H9 (cell line): ENCODE data around the gene PIK3C3. TPM values are rescaled to one million over a fixed set of nuclear protein-coding genes. Genes with fewer than 3 reads are reported as not detected.

Experiments
- DNase-seq: peaks from one replicate; pipeline ENCODE4 v3.0.0-alpha.2; 2017
- H2AFZ ChIP-seq: one replicate; pipeline ENCODE4 v1.6.1; 2013; ENCODE audit warnings: mild to moderate bottlenecking, low read length, control low read depth, moderate library complexity
- H2AK5ac ChIP-seq: 2 replicates; pipeline ENCODE4 v1.6.1; 2013; ENCODE audit warnings: low read length, control low read depth, mixed read lengths; ENCODE audit not compliant: insufficient read length
- H2BK120ac ChIP-seq: one replicate; pipeline ENCODE4 v1.6.1; 2013; ENCODE audit warnings: low read depth, mild to moderate bottlenecking, low read length, control low read depth, inconsistent platforms; ENCODE audit not compliant: poor library complexity, severe bottlenecking
- H2BK12ac ChIP-seq: 2 replicates; pipeline ENCODE4 v1.6.1; 2013; ENCODE audit warnings: low read length, control low read depth, mixed read lengths, low read depth; ENCODE audit not compliant: insufficient read length
- H2BK15ac ChIP-seq: 2 replicates; pipeline ENCODE4 v1.6.1; 2013; ENCODE audit warnings: low read depth, low read length, control low read depth
- H2BK20ac ChIP-seq: one replicate; pipeline ENCODE4 v1.6.1; 2013; ENCODE audit warnings: low read depth, mild to moderate bottlenecking, low read length, control low read depth, inconsistent platforms; ENCODE audit not compliant: poor library complexity, severe bottlenecking
- H2BK5ac ChIP-seq: 2 replicates; pipeline ENCODE4 v1.6.1; 2013; ENCODE audit warnings: low read length, control low read depth, mixed read lengths; ENCODE audit not compliant: insufficient read length
- H3K14ac ChIP-seq: 2 replicates; pipeline ENCODE4 v1.6.1; 2013; ENCODE audit warnings: low read length, control low read depth; ENCODE audit not compliant: insufficient read depth
- H3K18ac ChIP-seq: 2 replicates; pipeline ENCODE4 v1.6.1; 2013; ENCODE audit warnings: low read depth, mild to moderate bottlenecking, mixed read lengths, low read length, control low read depth; ENCODE audit not compliant: insufficient read length
- H3K23ac ChIP-seq: 2 replicates; pipeline ENCODE4 v1.6.1; 2013; ENCODE audit warnings: low read length, control low read depth, mixed read lengths, low read depth; ENCODE audit not compliant: insufficient read length
- H3K23me2 ChIP-seq: 2 replicates; pipeline ENCODE4 v1.6.1; 2013; ENCODE audit warnings: low read depth, mild to moderate bottlenecking, mixed read lengths, low read length, control low read depth; ENCODE audit not compliant: insufficient read length, poor library complexity, severe bottlenecking
- H3K27ac ChIP-seq: 2 replicates; pipeline ENCODE4 v1.5.1; 2013; ENCODE audit warnings: low read length, control low read depth, mixed read lengths, low read depth; ENCODE audit not compliant: insufficient read length
- H3K27me3 ChIP-seq: 2 replicates; pipeline ENCODE4 v1.6.1; 2013; ENCODE audit warnings: low read length, control low read depth, inconsistent platforms; ENCODE audit not compliant: insufficient read depth
- H3K4ac ChIP-seq: 2 replicates; pipeline ENCODE4 v1.6.1; 2013; ENCODE audit warnings: low read depth, mild to moderate bottlenecking, control low read depth, inconsistent platforms, low read length, moderate library complexity
- H3K4me1 ChIP-seq: 2 replicates; pipeline ENCODE4 v1.6.1; 2013; ENCODE audit warnings: low read length, control low read depth, inconsistent platforms; ENCODE audit not compliant: insufficient read depth
- H3K4me2 ChIP-seq: 2 replicates; pipeline ENCODE4 v1.6.1; 2013; ENCODE audit warnings: low read length, control low read depth, mixed read lengths; ENCODE audit not compliant: insufficient read length, insufficient read depth
- H3K56ac ChIP-seq: 2 replicates; pipeline ENCODE4 v1.6.1; 2013; ENCODE audit warnings: low read depth, mild to moderate bottlenecking, mixed read lengths, low read length, control low read depth; ENCODE audit not compliant: insufficient read length
- H3K79me1 ChIP-seq: 2 replicates; pipeline ENCODE4 v1.6.1; 2013; ENCODE audit warnings: low read depth, mild to moderate bottlenecking, moderate library complexity, low read length, control low read depth, inconsistent platforms; ENCODE audit not compliant: insufficient read depth, poor library complexity, severe bottlenecking
- H3K79me2 ChIP-seq: 2 replicates; pipeline ENCODE4 v1.6.1; 2013; ENCODE audit warnings: low read length, control low read depth, inconsistent platforms; ENCODE audit not compliant: insufficient read depth
- H3K9ac ChIP-seq: 2 replicates; pipeline ENCODE4 v1.6.1; 2013; ENCODE audit warnings: low read length, control low read depth, mixed read lengths; ENCODE audit not compliant: insufficient read length; ENCODE audit errors: extremely low read depth
- H3K9me3 ChIP-seq: one replicate; pipeline ENCODE4 v1.6.1; 2013; ENCODE audit warnings: low read depth, low read length, inconsistent platforms; ENCODE audit not compliant: control insufficient read depth
- H3T11ph ChIP-seq: one replicate; pipeline ENCODE4 v1.6.1; 2013; ENCODE audit warnings: mild to moderate bottlenecking, low read length, control low read depth, inconsistent platforms
- H4K20me1 ChIP-seq: one replicate; pipeline ENCODE4 v1.6.1; 2013; ENCODE audit not compliant: control insufficient read depth, insufficient read length, insufficient read depth
- H4K5ac ChIP-seq: 2 replicates; pipeline ENCODE4 v1.6.1; 2013; ENCODE audit warnings: low read depth, mild to moderate bottlenecking, mixed read lengths, low read length, control low read depth; ENCODE audit not compliant: insufficient read length
- H4K8ac ChIP-seq: replicated peaks from 2 replicates; pipeline ENCODE4 v1.6.1; 2013; ENCODE audit warnings: low read length, control low read depth, mixed read lengths, low read depth; ENCODE audit not compliant: insufficient read length
- H4K91ac ChIP-seq: 2 replicates; pipeline ENCODE4 v1.6.1; 2013; ENCODE audit warnings: low read depth, mild to moderate bottlenecking, moderate library complexity, mixed read lengths, low read length, control low read depth; ENCODE audit not compliant: insufficient read length
- H3K27ac Mint-ChIP-seq, 3 experiments: 2 replicates in 2 of 3; 3 replicates in 1 of 3; pipeline ENCODE4 v1.8.0; 2020 to 2021; ENCODE audit warnings: mixed read lengths in 3 of 3, mild to moderate bottlenecking in 1 of 3, moderate library complexity in 1 of 3
- H3K27me3 Mint-ChIP-seq: 2 replicates; pipeline ENCODE4 v1.8.0; 2021; ENCODE audit warnings: low read depth, mild to moderate bottlenecking, moderate library complexity, mixed read lengths
- H3K36me3 Mint-ChIP-seq, 3 experiments: 2 replicates in 2 of 3; 3 replicates in 1 of 3; pipeline ENCODE4 v1.8.0; 2020 to 2021; ENCODE audit warnings: low read depth in 3 of 3, mixed read lengths in 3 of 3; ENCODE audit not compliant: insufficient read depth in 1 of 3
- H3K4me1 Mint-ChIP-seq, 2 experiments: 2 replicates each; pipeline ENCODE4 v1.8.0; 2020; ENCODE audit warnings: mixed read lengths in 2 of 2
- H3K4me3 Mint-ChIP-seq, 2 experiments: 2 replicates in 1 of 2; 3 replicates in 1 of 2; pipeline ENCODE4 v1.8.0; 2020 to 2021; ENCODE audit warnings: mild to moderate bottlenecking in 2 of 2, mixed read lengths in 2 of 2, moderate library complexity in 1 of 2
- H3K9me3 Mint-ChIP-seq, 2 experiments: 2 replicates in 1 of 2; 3 replicates in 1 of 2; pipeline ENCODE4 v1.8.0; 2020; ENCODE audit warnings: mild to moderate bottlenecking in 2 of 2, mixed read lengths in 2 of 2, moderate library complexity in 1 of 2
- CTCF ChIP-seq: fragments of 200-600 bp; sonication (generic); conservative IDR thresholded peaks from 3 replicates; pipeline ENCODE4 v1.8.0; 2021; ENCODE audit warnings: antibody characterized with exemption, mild to moderate bottlenecking
- WGBS: extraction: QIAGEN DNeasy Blood & Tissue Kit; methylation state at CpG from one replicate; pipeline ENCODE4 v1.1.7; 2013; ENCODE audit warnings: missing lambda C conversion rate, low lambda C conversion rate, mixed read lengths; ENCODE audit not compliant: insufficient read length; ENCODE audit errors: extremely low coverage; 5-methylcytosine and 5-hydroxymethylcytosine counted together
- total RNA-seq: library from RNA; stranded (reverse); gene quantifications from 2 replicates; pipeline ENCODE4 v1.2.1, GENCODE V29; 2021

PIK3C3 gene
- total RNA-seq, 1 experiment from 2014 or later, result 48.8 TPM

GRCh38 chr18:41972067-41972925 lies 17.3 kb downstream of the PIK3C3 start:
- no peaks in the 10 kb centered on the region for H3K27me3 Mint-ChIP-seq
- H3K79me2 ChIP-seq, result no peaks in the 10 kb centered on the region
- peaks cover 4% of the 10 kb centered on the region for H3K79me1 ChIP-seq
- no peak overlapping the region for H3K14ac ChIP-seq
- WGBS, result no CpG with 5 or more reads among the region's 3 CpGs
- DNase-seq, result no peak
- H3K27ac Mint-ChIP-seq, result no peak overlapping the region; a peak in 1 of 7 replicates
- H2BK5ac ChIP-seq, result no peak overlapping the region
- H3K27me3 ChIP-seq, result no peaks in the 10 kb centered on the region
- no peak overlapping the region for H3K9ac ChIP-seq
- no peak overlapping the region for H2AFZ ChIP-seq
- no peak overlapping the region for H4K8ac ChIP-seq
- no peak overlapping the region for H2BK20ac ChIP-seq
- H3K4me1 ChIP-seq, result no peaks in the 10 kb centered on the region
- no peak overlapping the region for H2BK120ac ChIP-seq
- H2AK5ac ChIP-seq, result no peak overlapping the region
- H3K9me3 Mint-ChIP-seq, result no peaks in the 10 kb centered on the region
- H4K5ac ChIP-seq, result no peak overlapping the region
- no peak overlapping the region for H3K18ac ChIP-seq
- no peak overlapping the region for H2BK12ac ChIP-seq
- no peaks in the 10 kb centered on the region for H4K20me1 ChIP-seq
- H3K23ac ChIP-seq, result no peak overlapping the region
- no peak overlapping the region for H3K4me2 ChIP-seq
- H2BK15ac ChIP-seq, result no peak overlapping the region
- H3K4me3 Mint-ChIP-seq, result no peak overlapping the region
- no peak overlapping the region for H3K27ac ChIP-seq
- H3K36me3 Mint-ChIP-seq, result peaks cover 2 to 17% (median 14%) of the 10 kb centered on the region in 3 experiments; a peak in 5 of 7 replicates
- no peaks in the 10 kb centered on the region for H3K4me1 Mint-ChIP-seq
- H3K23me2 ChIP-seq, result no peaks in the 10 kb centered on the region
- H3K4ac ChIP-seq, result no peak overlapping the region
- no peak for TF ChIP-seq CTCF
- H4K91ac ChIP-seq, result no peak overlapping the region
- no peaks in the 10 kb centered on the region for H3K9me3 ChIP-seq
- H3T11ph ChIP-seq, result no peak overlapping the region
- H3K56ac ChIP-seq, result no peak overlapping the region
